Panc1 (cell line): ENCODE measurements around the gene PINLYP.

Experiments
- CTCF ChIP-seq: fragments of 450-650 bp; IDR thresholded peaks from 2 replicates; pipeline ENCODE4 v1.5.1; 2017; ENCODE audit warnings: mild to moderate bottlenecking
- REST ChIP-seq, 2 experiments: IDR thresholded peaks; 2 replicates each; pipeline ENCODE4 v1.6.1; 2011 to 2012; ENCODE audit warnings: low read depth in 2 of 2, control low read depth in 1 of 2, low read length in 1 of 2, mild to moderate bottlenecking in 1 of 2, moderate library complexity in 1 of 2; ENCODE audit not compliant: insufficient read depth in 1 of 2

GRCh38 chr19:43591904-43592772 is 16.5 kb downstream of the PINLYP start:
- TF ChIP-seq CTCF (no peak), REST (IDR thresholded peaks at IDR 0.05; ENCODE audit: insufficient read depth in 1 of 2, low read depth in 2 of 2, low read length in 1 of 2) (no peak)
